Suprapubic skin (tissue), 3 donors: ENCODE results near the gene SNW1.

Experiments used
- CTCF ChIP-seq, 2 donors: fragments of 200-600 bp in 1 of 2; fragments of 450-650 bp in 1 of 2; sonication (generic) in 1 of 2; IDR thresholded peaks; one replicate each; pipeline ENCODE4 v1.5.1; 2016 to 2019; ENCODE audit warnings: antibody characterized with exemption in 2 of 2, mild to moderate bottlenecking in 1 of 2, moderate library complexity in 1 of 2
- POLR2AphosphoS5 ChIP-seq, 3 donors: sonication (generic); formaldehyde crosslinking; IDR thresholded peaks; one replicate each; pipeline ENCODE4 v1.6.1; 2017; ENCODE audit warnings: antibody characterized with exemption in 3 of 3

- TF ChIP-seq CTCF (IDR thresholded peaks at IDR 0.05) (no peak), POLR2AphosphoS5 (IDR thresholded peaks at IDR 0.05) (no peak)
Observed at GRCh38 chr14:77738559-77739250, 22.3 kb downstream of the SNW1 start.
